Astrocyte (in vitro differentiated cells and primary cell): ENCODE measurements around the gene EML6. TPM values are rescaled to one million over a fixed set of nuclear protein-coding genes. Genes with fewer than 3 reads are reported as not detected.

Source experiments
- DNase-seq: peaks from one replicate; pipeline ENCODE4 v3.0.0-alpha.2; 2010; ENCODE audit warnings: low read depth
- FAIRE-seq: peaks from 2 replicates; lab custom pipeline; 2011; peaks lifted over from hg19 to GRCh38; lab: Jason Lieb, UNC
- H2AFZ ChIP-seq: 2 replicates; pipeline ENCODE4 v1.6.0; 2012; ENCODE audit warnings: low read depth, low read length, inconsistent platforms
- H3K27ac ChIP-seq: 2 replicates; pipeline ENCODE4 v1.5.1; 2011; ENCODE audit warnings: low read depth, low read length, inconsistent platforms
- H3K27me3 ChIP-seq: 2 replicates; pipeline ENCODE4 v1.6.0; 2011; ENCODE audit warnings: low read length, inconsistent platforms; ENCODE audit not compliant: insufficient read depth
- H3K36me3 ChIP-seq: 2 replicates; pipeline ENCODE4 v1.5.1; 2011; ENCODE audit warnings: low read length, inconsistent platforms; ENCODE audit not compliant: insufficient read depth
- H3K4me1 ChIP-seq: 2 replicates; pipeline ENCODE4 v1.5.1; 2011; ENCODE audit warnings: low read length, inconsistent platforms; ENCODE audit not compliant: insufficient read depth
- H3K4me2 ChIP-seq: 2 replicates; pipeline ENCODE4 v1.6.0; 2012; ENCODE audit warnings: low read length, inconsistent platforms
- H3K4me3 ChIP-seq: 2 replicates; pipeline ENCODE4 v1.5.1; 2011; ENCODE audit warnings: low read depth, mild to moderate bottlenecking, low read length, inconsistent platforms; ENCODE audit not compliant: insufficient read depth
- H3K79me2 ChIP-seq: 2 replicates; pipeline ENCODE4 v1.6.0; 2012; ENCODE audit warnings: mild to moderate bottlenecking, low read length, inconsistent platforms; ENCODE audit not compliant: insufficient read depth
- H3K9ac ChIP-seq: 2 replicates; pipeline ENCODE4 v1.6.0; 2012; ENCODE audit warnings: mild to moderate bottlenecking, low read length, inconsistent platforms
- H3K9me3 ChIP-seq: 2 replicates; pipeline ENCODE4 v1.5.1; 2012; ENCODE audit warnings: low read depth, mild to moderate bottlenecking, low read length, inconsistent platforms; ENCODE audit not compliant: insufficient read depth
- H4K20me1 ChIP-seq: 2 replicates; pipeline ENCODE4 v1.6.0; 2012; ENCODE audit warnings: low read length, inconsistent platforms; ENCODE audit not compliant: insufficient read depth
- H3K27ac Mint-ChIP-seq: one replicate; pipeline ENCODE4 v1.8.0; 2021; ENCODE audit warnings: mild to moderate bottlenecking, mixed read lengths; ENCODE audit not compliant: unreplicated experiment
- H3K27me3 Mint-ChIP-seq: one replicate; pipeline ENCODE4 v1.8.0; 2021; ENCODE audit warnings: low read depth, mixed read lengths; ENCODE audit not compliant: unreplicated experiment
- H3K36me3 Mint-ChIP-seq: one replicate; pipeline ENCODE4 v1.8.0; 2021; ENCODE audit warnings: low read depth, mixed read lengths; ENCODE audit not compliant: unreplicated experiment
- H3K4me1 Mint-ChIP-seq: one replicate; pipeline ENCODE4 v1.8.0; 2021; ENCODE audit warnings: low read depth, mixed read lengths; ENCODE audit not compliant: unreplicated experiment
- H3K4me3 Mint-ChIP-seq: one replicate; pipeline ENCODE4 v1.8.0; 2021; ENCODE audit warnings: mild to moderate bottlenecking, moderate library complexity, mixed read lengths; ENCODE audit not compliant: unreplicated experiment
- H3K9me3 Mint-ChIP-seq: one replicate; pipeline ENCODE4 v1.8.0; 2021; ENCODE audit warnings: mild to moderate bottlenecking, mixed read lengths; ENCODE audit not compliant: unreplicated experiment
- EZH2 ChIP-seq: IDR thresholded peaks from 2 replicates; pipeline ENCODE4 v1.6.1; 2012; ENCODE audit warnings: mild to moderate bottlenecking, low read length, inconsistent platforms; ENCODE audit not compliant: insufficient read depth
- total RNA-seq: library from RNA; stranded (reverse); gene quantifications from 2 replicates; pipeline ENCODE4 v1.2.1, GENCODE V29; 2021
- TF ChIP-seq, protein P1 (sequence below): IDR thresholded peaks from 2 replicates; pipeline ENCODE4 v1.5.1; 2011; ENCODE audit warnings: low read depth, mild to moderate bottlenecking, inconsistent platforms, low read length, moderate library complexity; ENCODE audit not compliant: insufficient read depth

The EML6 gene
- total RNA-seq, 1 donor from 2014 or later, result 0.23 TPM

DNA sequence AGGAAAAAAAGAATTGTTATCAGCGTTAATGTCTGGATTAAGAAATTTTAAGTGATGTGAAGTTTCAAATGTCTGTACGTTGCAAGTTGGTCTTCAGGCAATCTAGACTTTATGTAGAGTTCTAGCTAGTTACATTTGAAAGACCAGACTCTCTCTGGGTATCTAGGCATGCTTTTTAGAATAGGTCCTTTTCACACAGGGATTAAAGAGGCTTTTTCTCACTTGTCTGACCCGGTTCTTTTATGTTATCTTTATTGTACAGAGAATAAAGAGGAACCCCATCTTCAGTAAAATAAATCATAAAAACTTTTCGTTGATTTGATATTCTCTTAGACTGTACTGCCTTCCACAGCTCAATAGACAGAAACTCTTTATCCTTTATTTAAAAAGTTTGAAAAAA is 8.5 kb upstream of the EML6 start:
- no peak for TF ChIP-seq EZH2
- TF ChIP-seq, protein P1, sequence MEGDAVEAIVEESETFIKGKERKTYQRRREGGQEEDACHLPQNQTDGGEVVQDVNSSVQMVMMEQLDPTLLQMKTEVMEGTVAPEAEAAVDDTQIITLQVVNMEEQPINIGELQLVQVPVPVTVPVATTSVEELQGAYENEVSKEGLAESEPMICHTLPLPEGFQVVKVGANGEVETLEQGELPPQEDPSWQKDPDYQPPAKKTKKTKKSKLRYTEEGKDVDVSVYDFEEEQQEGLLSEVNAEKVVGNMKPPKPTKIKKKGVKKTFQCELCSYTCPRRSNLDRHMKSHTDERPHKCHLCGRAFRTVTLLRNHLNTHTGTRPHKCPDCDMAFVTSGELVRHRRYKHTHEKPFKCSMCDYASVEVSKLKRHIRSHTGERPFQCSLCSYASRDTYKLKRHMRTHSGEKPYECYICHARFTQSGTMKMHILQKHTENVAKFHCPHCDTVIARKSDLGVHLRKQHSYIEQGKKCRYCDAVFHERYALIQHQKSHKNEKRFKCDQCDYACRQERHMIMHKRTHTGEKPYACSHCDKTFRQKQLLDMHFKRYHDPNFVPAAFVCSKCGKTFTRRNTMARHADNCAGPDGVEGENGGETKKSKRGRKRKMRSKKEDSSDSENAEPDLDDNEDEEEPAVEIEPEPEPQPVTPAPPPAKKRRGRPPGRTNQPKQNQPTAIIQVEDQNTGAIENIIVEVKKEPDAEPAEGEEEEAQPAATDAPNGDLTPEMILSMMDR, result no peak
- H3K27me3 Mint-ChIP-seq, result peaks cover 10% of the 10 kb centered on the region
- no peak overlapping the region for H3K4me3 Mint-ChIP-seq
- Histone ChIP-seq H3K4me1 (no peaks in the 10 kb centered on the region), H3K9me3 (no peaks in the 10 kb centered on the region), H3K27me3 (no peaks in the 10 kb centered on the region), H3K9ac (no peak overlapping the region), H4K20me1 (no peaks in the 10 kb centered on the region), H3K36me3 (no peaks in the 10 kb centered on the region), H2AFZ (no peak overlapping the region), H3K27ac (no peak overlapping the region), H3K4me3 (no peak overlapping the region), H3K4me2 (no peak overlapping the region), H3K79me2 (no peaks in the 10 kb centered on the region)
- FAIRE-seq (no peak), DNase-seq (no peak)
- peaks cover 2% of the 10 kb centered on the region for H3K9me3 Mint-ChIP-seq
- no peaks in the 10 kb centered on the region for H3K4me1 Mint-ChIP-seq
- H3K27ac Mint-ChIP-seq, result no peak overlapping the region
- H3K36me3 Mint-ChIP-seq, result no peaks in the 10 kb centered on the region

DNA sequence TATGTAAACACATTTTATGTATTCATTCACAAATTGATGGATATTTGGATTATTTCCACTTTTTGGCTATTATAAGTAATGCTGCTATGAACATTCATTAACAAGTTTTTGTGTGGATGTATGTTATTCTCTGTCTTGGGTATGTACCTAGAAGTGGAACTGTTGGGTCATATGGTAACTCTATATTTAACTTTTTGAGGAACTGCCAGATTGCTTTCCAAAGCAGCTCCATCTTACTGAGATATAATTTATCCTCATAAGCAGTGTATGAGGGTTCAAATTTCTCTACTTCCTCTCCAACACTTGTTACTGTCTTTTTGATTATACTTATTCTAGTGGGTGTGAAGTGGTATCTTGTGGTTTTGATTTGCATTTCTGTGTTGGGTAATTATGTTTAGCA is 7.1 kb upstream of the EML6 start:
- H2AFZ ChIP-seq, result no peak overlapping the region
- no peak for DNase-seq
- H4K20me1 ChIP-seq, result no peaks in the 10 kb centered on the region
- Mint-ChIP-seq H3K4me1 (no peaks in the 10 kb centered on the region), H3K4me3 (no peak overlapping the region), H3K9me3 (peaks cover 2% of the 10 kb centered on the region), H3K36me3 (no peaks in the 10 kb centered on the region), H3K27me3 (peaks cover 6% of the 10 kb centered on the region), H3K27ac (no peak overlapping the region)
- no peak for TF ChIP-seq EZH2
- H3K4me3 ChIP-seq, result no peak overlapping the region
- no peaks in the 10 kb centered on the region for H3K9me3 ChIP-seq
- H3K79me2 ChIP-seq, result no peaks in the 10 kb centered on the region
- no peaks in the 10 kb centered on the region for H3K4me1 ChIP-seq
- no peak overlapping the region for H3K27ac ChIP-seq
- H3K36me3 ChIP-seq, result no peaks in the 10 kb centered on the region
- H3K4me2 ChIP-seq, result no peak overlapping the region
- FAIRE-seq, result peak; percentile 39
- H3K27me3 ChIP-seq, result no peaks in the 10 kb centered on the region
- H3K9ac ChIP-seq, result no peak overlapping the region

DNA sequence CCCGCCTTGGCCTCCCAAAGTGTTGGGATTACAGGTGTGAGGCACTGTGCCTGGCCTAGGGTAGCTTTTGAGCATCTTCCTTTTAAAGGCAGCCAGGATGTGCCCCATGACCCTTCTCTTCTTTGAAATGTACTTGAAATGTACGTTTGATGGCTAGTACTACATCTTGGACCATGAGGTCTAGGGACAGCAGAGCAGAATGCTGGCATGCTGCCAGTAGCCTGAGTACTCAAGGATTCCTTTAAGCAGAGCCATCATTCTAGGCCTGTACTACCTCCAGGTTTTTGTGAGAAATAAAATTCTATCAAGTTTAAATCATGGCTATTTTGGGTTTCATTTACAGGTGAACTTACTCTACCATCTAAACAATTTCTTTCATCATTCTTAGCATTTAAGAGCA is 2.9 kb upstream of the EML6 start:
- no peak overlapping the region for H3K4me3 Mint-ChIP-seq
- Histone ChIP-seq H3K4me1 (peaks cover 14% of the 10 kb centered on the region), H3K4me2 (no peak overlapping the region), H4K20me1 (no peaks in the 10 kb centered on the region), H3K4me3 (no peak overlapping the region), H3K27ac (no peak overlapping the region), H3K79me2 (no peaks in the 10 kb centered on the region), H2AFZ (no peak overlapping the region), H3K9ac (no peak overlapping the region), H3K27me3 (peaks cover 11% of the 10 kb centered on the region), H3K9me3 (no peaks in the 10 kb centered on the region), H3K36me3 (no peaks in the 10 kb centered on the region)
- FAIRE-seq (no peak), DNase-seq (no peak)
- TF ChIP-seq, protein P1, result no peak
- no peak for TF ChIP-seq EZH2
- H3K27ac Mint-ChIP-seq, result no peak overlapping the region
- no peaks in the 10 kb centered on the region for H3K36me3 Mint-ChIP-seq
- H3K27me3 Mint-ChIP-seq, result peaks cover 19% of the 10 kb centered on the region
- no peaks in the 10 kb centered on the region for H3K4me1 Mint-ChIP-seq
- peaks cover 2% of the 10 kb centered on the region for H3K9me3 Mint-ChIP-seq
